ENCODE results near the gene PTPRG.

DNA sequence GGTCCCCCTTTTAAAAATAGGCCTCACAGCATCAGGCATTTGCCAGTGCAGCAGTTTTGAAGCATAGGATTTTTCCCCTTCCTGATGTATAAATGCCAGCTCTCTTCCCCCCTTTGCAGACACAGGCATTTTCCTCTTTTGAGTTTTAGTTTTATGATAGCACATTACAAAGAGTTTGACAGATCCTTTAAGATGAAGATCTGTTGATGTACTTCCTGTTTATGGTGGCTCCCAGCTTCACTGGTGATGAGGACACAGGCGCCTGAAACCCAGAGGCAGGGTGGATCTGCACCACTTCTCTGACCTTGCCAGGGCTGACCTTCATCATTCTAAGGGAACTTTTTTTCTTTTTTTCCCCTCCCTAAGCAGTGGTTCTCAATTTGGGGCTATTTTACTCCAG lies 243.4 kb downstream of the PTPRG start:
- TF ChIP-seq, protein P1, sequence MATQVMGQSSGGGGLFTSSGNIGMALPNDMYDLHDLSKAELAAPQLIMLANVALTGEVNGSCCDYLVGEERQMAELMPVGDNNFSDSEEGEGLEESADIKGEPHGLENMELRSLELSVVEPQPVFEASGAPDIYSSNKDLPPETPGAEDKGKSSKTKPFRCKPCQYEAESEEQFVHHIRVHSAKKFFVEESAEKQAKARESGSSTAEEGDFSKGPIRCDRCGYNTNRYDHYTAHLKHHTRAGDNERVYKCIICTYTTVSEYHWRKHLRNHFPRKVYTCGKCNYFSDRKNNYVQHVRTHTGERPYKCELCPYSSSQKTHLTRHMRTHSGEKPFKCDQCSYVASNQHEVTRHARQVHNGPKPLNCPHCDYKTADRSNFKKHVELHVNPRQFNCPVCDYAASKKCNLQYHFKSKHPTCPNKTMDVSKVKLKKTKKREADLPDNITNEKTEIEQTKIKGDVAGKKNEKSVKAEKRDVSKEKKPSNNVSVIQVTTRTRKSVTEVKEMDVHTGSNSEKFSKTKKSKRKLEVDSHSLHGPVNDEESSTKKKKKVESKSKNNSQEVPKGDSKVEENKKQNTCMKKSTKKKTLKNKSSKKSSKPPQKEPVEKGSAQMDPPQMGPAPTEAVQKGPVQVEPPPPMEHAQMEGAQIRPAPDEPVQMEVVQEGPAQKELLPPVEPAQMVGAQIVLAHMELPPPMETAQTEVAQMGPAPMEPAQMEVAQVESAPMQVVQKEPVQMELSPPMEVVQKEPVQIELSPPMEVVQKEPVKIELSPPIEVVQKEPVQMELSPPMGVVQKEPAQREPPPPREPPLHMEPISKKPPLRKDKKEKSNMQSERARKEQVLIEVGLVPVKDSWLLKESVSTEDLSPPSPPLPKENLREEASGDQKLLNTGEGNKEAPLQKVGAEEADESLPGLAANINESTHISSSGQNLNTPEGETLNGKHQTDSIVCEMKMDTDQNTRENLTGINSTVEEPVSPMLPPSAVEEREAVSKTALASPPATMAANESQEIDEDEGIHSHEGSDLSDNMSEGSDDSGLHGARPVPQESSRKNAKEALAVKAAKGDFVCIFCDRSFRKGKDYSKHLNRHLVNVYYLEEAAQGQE (IDR thresholded peaks at IDR 0.05; ENCODE audit: low read depth) = no peak
- TF ChIP-seq YY1 (IDR thresholded peaks at IDR 0.05; ENCODE audit: low read depth) (no peak), EGR1 (IDR thresholded peaks at IDR 0.05) (no peak), EP300 (IDR thresholded peaks at IDR 0.05; ENCODE audit: borderline replicate concordance) (no peak), RAD21 (IDR thresholded peaks at IDR 0.05; ENCODE audit: low read depth) (no peak), CREB1 (IDR thresholded peaks at IDR 0.05; ENCODE audit: low read depth) (no peak), NFIC (IDR thresholded peaks at IDR 0.05) (no peak)
- TF ChIP-seq, protein P2, sequence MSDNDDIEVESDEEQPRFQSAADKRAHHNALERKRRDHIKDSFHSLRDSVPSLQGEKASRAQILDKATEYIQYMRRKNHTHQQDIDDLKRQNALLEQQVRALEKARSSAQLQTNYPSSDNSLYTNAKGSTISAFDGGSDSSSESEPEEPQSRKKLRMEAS (IDR thresholded peaks at IDR 0.05) = no peak
- TF ChIP-seq, protein P3, sequence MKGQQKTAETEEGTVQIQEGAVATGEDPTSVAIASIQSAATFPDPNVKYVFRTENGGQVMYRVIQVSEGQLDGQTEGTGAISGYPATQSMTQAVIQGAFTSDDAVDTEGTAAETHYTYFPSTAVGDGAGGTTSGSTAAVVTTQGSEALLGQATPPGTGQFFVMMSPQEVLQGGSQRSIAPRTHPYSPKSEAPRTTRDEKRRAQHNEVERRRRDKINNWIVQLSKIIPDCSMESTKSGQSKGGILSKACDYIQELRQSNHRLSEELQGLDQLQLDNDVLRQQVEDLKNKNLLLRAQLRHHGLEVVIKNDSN (IDR thresholded peaks at IDR 0.05) = no peak
